Mesenchymal stem cell (in vitro differentiated cells and primary cell): ENCODE data around the gene HRH2.

Source experiments
- DNase-seq: peaks from one replicate; pipeline ENCODE4 v3.0.0-alpha.2; 2013
- H2AFZ ChIP-seq: one replicate; pipeline ENCODE4 v1.6.1; 2013; ENCODE audit warnings: low read depth, mild to moderate bottlenecking, control low read depth, inconsistent platforms, low read length, moderate library complexity
- H2AK5ac ChIP-seq: 2 replicates; pipeline ENCODE4 v1.6.1; 2013; ENCODE audit warnings: low read length, moderate library complexity, mild to moderate bottlenecking, inconsistent platforms; ENCODE audit not compliant: severe bottlenecking
- H2BK120ac ChIP-seq: one replicate; pipeline ENCODE4 v1.6.1; 2013; ENCODE audit warnings: low read depth, mild to moderate bottlenecking, inconsistent platforms, low read length, moderate library complexity
- H2BK12ac ChIP-seq, 2 experiments: one replicate each; pipeline ENCODE4 v1.6.1; 2013; ENCODE audit warnings: inconsistent platforms in 2 of 2, low read length in 2 of 2, mild to moderate bottlenecking in 2 of 2, moderate library complexity in 2 of 2, control low read depth in 1 of 2
- H2BK15ac ChIP-seq: one replicate; pipeline ENCODE4 v1.6.1; 2013; ENCODE audit warnings: mild to moderate bottlenecking, low read depth, inconsistent platforms; ENCODE audit not compliant: poor library complexity, severe bottlenecking
- H2BK5ac ChIP-seq: 2 replicates; pipeline ENCODE4 v1.6.1; 2013; ENCODE audit warnings: low read depth, mild to moderate bottlenecking, low read length, control low read depth, inconsistent platforms; ENCODE audit not compliant: poor library complexity, severe bottlenecking
- H3K14ac ChIP-seq, 2 experiments: one replicate each; pipeline ENCODE4 v1.6.1; 2013; ENCODE audit warnings: inconsistent platforms in 2 of 2, low read length in 2 of 2, control low read depth in 1 of 2, mild to moderate bottlenecking in 1 of 2, moderate library complexity in 1 of 2
- H3K18ac ChIP-seq, 2 experiments: one replicate each; pipeline ENCODE4 v1.6.1; 2013; ENCODE audit warnings: inconsistent platforms in 2 of 2, low read length in 2 of 2, control low read depth in 1 of 2, low read depth in 1 of 2, mild to moderate bottlenecking in 1 of 2
- H3K23ac ChIP-seq, 2 experiments: one replicate each; pipeline ENCODE4 v1.6.1; 2013; ENCODE audit warnings: inconsistent platforms in 2 of 2, low read length in 2 of 2, mild to moderate bottlenecking in 2 of 2, moderate library complexity in 2 of 2, control low read depth in 1 of 2
- H3K27ac ChIP-seq: 2 replicates; pipeline ENCODE4 v1.5.1; 2013; ENCODE audit warnings: mild to moderate bottlenecking, moderate library complexity, low read length, control low read depth, inconsistent platforms; ENCODE audit not compliant: poor library complexity, severe bottlenecking
- H3K27me3 ChIP-seq, 2 experiments: 2 replicates each; pipeline versions ENCODE4 v1.6.1 to v1.7.0; 2013; ENCODE audit warnings: low read length in 2 of 2, mild to moderate bottlenecking in 2 of 2, moderate library complexity in 2 of 2, control low read depth in 1 of 2, inconsistent platforms in 1 of 2; ENCODE audit not compliant: control insufficient read depth in 1 of 2, insufficient read depth in 1 of 2
- H3K36me3 ChIP-seq, 2 experiments: 2 replicates each; pipeline versions ENCODE4 v1.6.1 to v1.7.0; 2013; ENCODE audit warnings: low read length in 2 of 2, control low read depth in 1 of 2, inconsistent platforms in 1 of 2, low read depth in 1 of 2, mild to moderate bottlenecking in 1 of 2; ENCODE audit not compliant: insufficient read depth in 2 of 2, control insufficient read depth in 1 of 2
- H3K4ac ChIP-seq, 2 experiments: one replicate each; pipeline ENCODE4 v1.6.1; 2013; ENCODE audit warnings: inconsistent platforms in 2 of 2, low read length in 2 of 2, mild to moderate bottlenecking in 2 of 2, moderate library complexity in 2 of 2, control low read depth in 1 of 2, low read depth in 1 of 2
- H3K4me1 ChIP-seq: 2 replicates; pipeline ENCODE4 v1.6.1; 2013; ENCODE audit warnings: low read depth, low read length, control low read depth; ENCODE audit not compliant: control insufficient read depth, insufficient read depth
- H3K4me2 ChIP-seq: 2 replicates; pipeline ENCODE4 v1.6.1; 2013; ENCODE audit warnings: low read length, mild to moderate bottlenecking, inconsistent platforms; ENCODE audit not compliant: poor library complexity, severe bottlenecking
- H3K4me3 ChIP-seq, 2 experiments: 2 replicates each; pipeline versions ENCODE4 v1.5.1 to v1.7.0; 2013; ENCODE audit warnings: low read length in 2 of 2, mild to moderate bottlenecking in 2 of 2, control low read depth in 1 of 2, low read depth in 1 of 2; ENCODE audit not compliant: insufficient read depth in 1 of 2
- H3K79me1 ChIP-seq: replicated peaks from 2 replicates; pipeline ENCODE4 v1.6.1; 2013; ENCODE audit warnings: mild to moderate bottlenecking, control low read depth, low read length, inconsistent platforms; ENCODE audit not compliant: poor library complexity, severe bottlenecking
- H3K9ac ChIP-seq: 2 replicates; pipeline ENCODE4 v1.7.0; 2013; ENCODE audit warnings: mild to moderate bottlenecking, low read length, moderate library complexity
- H3K9me3 ChIP-seq: 2 replicates; pipeline ENCODE4 v1.7.0; 2013; ENCODE audit warnings: mild to moderate bottlenecking, low read length; ENCODE audit not compliant: control insufficient read depth
- H4K8ac ChIP-seq: one replicate; pipeline ENCODE4 v1.6.1; 2013; ENCODE audit warnings: inconsistent platforms, mild to moderate bottlenecking, low read length, moderate library complexity
- H4K91ac ChIP-seq: one replicate; pipeline ENCODE4 v1.6.1; 2013; ENCODE audit warnings: mild to moderate bottlenecking, low read length, inconsistent platforms
- WGBS: methylation state at CpG from one replicate; pipeline ENCODE4 v1.1.7; 2013; ENCODE audit warnings: mixed read lengths; 5-methylcytosine and 5-hydroxymethylcytosine counted together

The HRH2 gene

DNA sequence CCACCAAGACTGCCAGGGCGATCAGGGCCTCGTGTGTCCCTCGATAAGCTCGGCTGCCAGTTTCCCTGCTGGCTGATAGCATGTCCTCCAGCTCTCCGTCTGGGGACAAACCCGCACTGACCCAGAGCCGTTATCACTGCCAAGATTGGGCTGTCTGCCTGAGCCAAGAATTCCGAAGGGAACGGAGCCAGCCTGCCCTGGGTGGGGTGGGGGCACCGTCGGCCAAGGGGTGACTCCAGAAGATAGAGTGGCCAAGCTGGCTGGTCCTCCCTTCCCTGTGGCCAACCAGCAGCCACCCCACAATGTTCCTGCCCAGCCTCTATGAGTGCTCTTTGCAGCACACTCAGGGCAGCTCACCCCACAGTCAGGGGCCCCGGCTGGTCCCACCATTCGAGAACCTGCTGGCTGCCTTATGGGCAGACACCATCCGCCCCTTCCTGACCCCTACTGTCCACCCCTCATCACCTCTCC lies 29.4 kb downstream of the HRH2 start:
- Histone ChIP-seq H3K18ac (no peak overlapping the region), H2BK12ac (no peak overlapping the region), H2AK5ac (no peak overlapping the region), H2BK5ac (no peak overlapping the region), H3K9ac (no peak overlapping the region), H3K23ac (no peak overlapping the region), H3K4me2 (no peak overlapping the region), H3K4me3 (no peak overlapping the region), H4K91ac (no peak overlapping the region), H4K8ac (no peak overlapping the region), H2BK120ac (no peak overlapping the region), H3K27me3 (peaks cover 0 to 18% of the 10 kb centered on the region in 2 experiments), H3K36me3 (no peaks in the 10 kb centered on the region), H3K14ac (no peak overlapping the region), H3K9me3 (no peaks in the 10 kb centered on the region), H2BK15ac (no peak overlapping the region), H3K4me1 (no peaks in the 10 kb centered on the region), H3K4ac (no peak overlapping the region), H3K79me1 (no peaks in the 10 kb centered on the region), H2AFZ (no peak overlapping the region), H3K27ac (no peak overlapping the region)
- no peak for DNase-seq
- 91% methylated on average over 14 of the region's 14 CpGs for WGBS

DNA sequence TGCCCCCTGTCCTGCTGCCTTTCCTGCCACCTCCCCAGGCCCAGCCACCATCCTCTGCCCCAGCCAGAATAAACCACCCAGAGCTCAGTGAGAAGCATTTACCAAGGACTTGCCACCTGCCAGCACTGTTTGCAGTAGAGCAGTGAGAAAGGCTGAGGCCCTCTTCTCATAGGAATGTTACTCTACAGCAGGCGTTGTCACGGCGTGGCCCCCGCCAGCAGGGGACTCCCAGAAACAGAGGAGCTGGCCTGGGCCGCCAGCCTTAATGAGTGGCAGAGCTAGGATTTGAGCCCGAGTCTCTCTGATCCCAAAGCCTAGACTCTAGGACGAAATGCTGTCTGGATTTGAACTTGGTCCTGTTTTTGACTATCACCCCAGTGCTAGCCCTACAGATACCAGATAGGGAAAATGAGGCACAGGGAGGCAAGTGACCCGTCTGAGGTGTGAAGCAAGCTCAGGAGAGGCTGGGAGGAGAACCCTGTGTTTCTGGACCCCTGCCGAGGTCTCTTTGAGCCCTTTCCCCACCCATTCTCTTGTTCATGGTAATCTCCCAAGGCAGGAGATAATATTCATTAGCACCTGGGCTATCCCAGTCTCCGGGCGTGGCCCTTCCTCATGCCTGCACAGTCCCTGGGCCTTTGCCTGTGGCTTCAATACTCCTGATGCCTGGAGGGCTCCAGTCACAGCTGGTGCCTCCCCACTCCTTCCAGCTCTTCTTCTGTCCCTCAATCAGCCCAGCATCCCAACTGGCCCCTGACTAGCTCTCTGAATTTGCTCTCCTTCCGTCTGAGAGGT lies 30.7 kb downstream of the HRH2 start:
- no peak overlapping the region for H4K91ac ChIP-seq
- H3K79me1 ChIP-seq: no peaks in the 10 kb centered on the region
- no peaks in the 10 kb centered on the region for H3K4me1 ChIP-seq
- no peak overlapping the region for H2BK15ac ChIP-seq
- no peak overlapping the region for H3K4me3 ChIP-seq
- H2AK5ac ChIP-seq: no peak overlapping the region
- H3K27ac ChIP-seq: no peak overlapping the region
- WGBS: 61% methylated on average over 12 of the region's 12 CpGs
- H2BK120ac ChIP-seq: no peak overlapping the region
- no peak overlapping the region for H3K9ac ChIP-seq
- H2BK12ac ChIP-seq: no peak overlapping the region
- no peak overlapping the region for H2BK5ac ChIP-seq
- H3K9me3 ChIP-seq: no peaks in the 10 kb centered on the region
- no peak overlapping the region for H3K14ac ChIP-seq
- no peak overlapping the region for H3K18ac ChIP-seq
- H3K36me3 ChIP-seq: no peaks in the 10 kb centered on the region
- DNase-seq: no peak
- H3K23ac ChIP-seq: no peak overlapping the region
- no peak overlapping the region for H3K4me2 ChIP-seq
- H4K8ac ChIP-seq: no peak overlapping the region
- no peak overlapping the region for H3K4ac ChIP-seq
- H2AFZ ChIP-seq: no peak overlapping the region
- peaks cover 0 to 26% of the 10 kb centered on the region in 2 experiments for H3K27me3 ChIP-seq

DNA sequence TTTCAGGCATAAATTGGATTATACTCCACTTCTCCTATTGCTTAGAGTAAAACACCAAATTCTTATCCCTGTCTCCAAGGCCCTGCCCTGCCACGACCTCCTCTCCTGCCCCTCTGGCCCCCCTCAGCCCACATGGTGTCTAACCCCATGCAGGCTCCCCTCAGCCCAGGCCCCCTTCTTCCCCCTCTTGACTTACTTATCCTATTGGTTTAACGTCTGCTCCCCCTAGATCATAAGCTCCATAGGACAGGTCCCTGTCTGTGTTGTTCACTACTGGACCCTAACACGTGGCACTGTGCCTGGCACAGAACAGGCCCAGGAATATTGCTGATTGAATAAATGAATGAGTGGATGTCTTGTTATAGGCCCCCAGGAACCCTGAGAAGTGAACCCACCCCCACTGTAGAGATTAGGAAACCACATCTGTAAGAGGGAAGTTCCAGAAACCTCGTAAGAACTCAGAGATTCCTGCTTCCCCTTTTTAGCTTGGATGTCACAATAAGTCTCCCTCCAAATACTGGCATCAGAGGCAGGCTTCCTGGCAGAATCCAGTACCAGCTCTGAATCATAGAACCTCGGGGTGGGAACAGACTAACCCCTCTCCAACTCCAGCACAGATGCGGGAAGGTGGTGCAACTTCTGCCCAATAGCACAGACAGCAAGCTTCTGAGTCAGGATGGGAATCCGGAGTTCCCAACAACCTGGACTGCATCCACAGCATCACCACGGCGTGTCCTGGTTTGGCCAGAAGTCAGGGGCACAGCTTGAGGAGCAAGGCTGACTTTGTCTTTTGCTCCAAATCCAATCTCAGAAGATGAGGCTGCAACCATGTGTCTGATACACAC lies 31.5 kb downstream of the HRH2 start:
- no peaks in the 10 kb centered on the region for H3K79me1 ChIP-seq
- H3K4me1 ChIP-seq: no peaks in the 10 kb centered on the region
- peaks cover 0 to 30% of the 10 kb centered on the region in 2 experiments for H3K27me3 ChIP-seq
- H3K9me3 ChIP-seq: no peaks in the 10 kb centered on the region
- no peak overlapping the region for H4K8ac ChIP-seq
- H3K4me2 ChIP-seq: no peak overlapping the region
- no peak overlapping the region for H3K4ac ChIP-seq
- H3K27ac ChIP-seq: no peak overlapping the region
- H3K4me3 ChIP-seq: no peak overlapping the region
- no peak overlapping the region for H2BK12ac ChIP-seq
- H2BK120ac ChIP-seq: no peak overlapping the region
- H4K91ac ChIP-seq: no peak overlapping the region
- no peak overlapping the region for H3K14ac ChIP-seq
- no peak overlapping the region for H3K9ac ChIP-seq
- no peak overlapping the region for H2AK5ac ChIP-seq
- no peak overlapping the region for H3K23ac ChIP-seq
- H2BK15ac ChIP-seq: no peak overlapping the region
- no peak overlapping the region for H2AFZ ChIP-seq
- H3K18ac ChIP-seq: no peak overlapping the region
- no peak overlapping the region for H2BK5ac ChIP-seq
- no peak for DNase-seq
- 73% methylated on average over 9 of the region's 9 CpGs for WGBS
- H3K36me3 ChIP-seq: no peaks in the 10 kb centered on the region

DNA sequence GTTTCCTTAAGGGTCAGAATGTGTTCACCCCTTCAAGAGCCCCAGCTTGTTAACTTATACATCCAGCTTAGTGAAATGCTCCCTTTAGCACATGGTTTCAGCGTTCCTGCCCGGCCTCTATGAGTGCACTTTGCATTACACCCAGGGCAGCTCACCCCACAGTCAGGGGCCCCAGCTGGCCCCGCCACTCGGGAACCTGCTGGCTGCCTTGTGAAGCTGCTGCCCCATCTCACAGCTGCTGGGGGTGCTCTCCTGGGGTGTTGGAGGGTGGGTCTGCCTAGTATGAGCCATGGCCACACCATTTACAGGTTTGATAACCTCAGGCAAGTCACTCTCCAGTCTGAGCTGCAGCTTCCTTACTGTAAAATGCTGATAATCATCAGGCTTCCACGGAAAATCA lies 32.2 kb downstream of the HRH2 start:
- no peaks in the 10 kb centered on the region for H3K4me1 ChIP-seq
- H4K91ac ChIP-seq: no peak overlapping the region
- no peak overlapping the region for H3K18ac ChIP-seq
- DNase-seq: no peak
- H4K8ac ChIP-seq: no peak overlapping the region
- no peak overlapping the region for H3K23ac ChIP-seq
- no peak overlapping the region for H2BK120ac ChIP-seq
- H3K14ac ChIP-seq: no peak overlapping the region
- H2BK15ac ChIP-seq: no peak overlapping the region
- H2AFZ ChIP-seq: no peak overlapping the region
- no peak overlapping the region for H3K27ac ChIP-seq
- no peak overlapping the region for H2AK5ac ChIP-seq
- no peaks in the 10 kb centered on the region for H3K79me1 ChIP-seq
- WGBS: 81% methylated on average over 5 of the region's 5 CpGs
- H3K4ac ChIP-seq: no peak overlapping the region
- no peaks in the 10 kb centered on the region for H3K36me3 ChIP-seq
- no peak overlapping the region for H3K4me3 ChIP-seq
- H2BK5ac ChIP-seq: no peak overlapping the region
- H3K27me3 ChIP-seq: peaks cover 0 to 33% of the 10 kb centered on the region in 2 experiments
- H2BK12ac ChIP-seq: no peak overlapping the region
- no peak overlapping the region for H3K9ac ChIP-seq
- H3K4me2 ChIP-seq: no peak overlapping the region
- H3K9me3 ChIP-seq: no peaks in the 10 kb centered on the region
